Measurements from ENCODE around the gene CARMIL1. TPM values are rescaled to one million over a fixed set of nuclear protein-coding genes. Genes with fewer than 3 reads are reported as not detected.

CARMIL1 gene
- 37.6 TPM for total RNA-seq
- long read RNA-seq, full-length matches to known transcripts, result 2 of 21 reads
- long read RNA-seq, partial matches to known transcripts, result 9 of 21 reads
- long read RNA-seq, other reads (novel, unspliced or antisense), result 10 of 21 reads

GRCh38 chr6:25278914-25279747 is at the start of gene CARMIL1:
CARMIL1 (plus strand) TSS chr6:25279374; CDS start chr6:25279796, 422 bp downstream.
- Histone ChIP-seq H3K27me3 (no peaks in the 10 kb centered on the region), H3K27ac (peak within 1 kb of the TSS; percentile 79), H3K9me3 (no peaks in the 10 kb centered on the region), H3K4me1 (peaks cover 25% of the 10 kb centered on the region), H3K36me3 (no peaks in the 10 kb centered on the region), H3K4me3 (peak within 1 kb of the TSS; percentile 79)
- DNase-seq (peak; percentile 95), ATAC-seq (peak; percentile 96)
- intact Hi-C loops (cut with DNase I), result loop anchor here (5.0 kb wide), 1 partner anchor 208 kb away; no protein-coding TSS in a partner anchor
- peak; percentile 77 for TF ChIP-seq CTCF (IDR thresholded peaks at IDR 0.05)

- Histone ChIP-seq H3K36me3 (no peaks in the 10 kb centered on the region), H3K27ac (no peak overlapping the region), H3K4me1 (no peaks in the 10 kb centered on the region), H3K27me3 (no peaks in the 10 kb centered on the region), H3K4me3 (no peak overlapping the region), H3K9me3 (no peaks in the 10 kb centered on the region)
- ATAC-seq (no peak), DNase-seq (no peak)
- intact Hi-C loops (cut with DNase I), result no loop called here
- TF ChIP-seq CTCF (IDR thresholded peaks at IDR 0.05), result no peak
Observed at GRCh38 chr6:25229671-25230321, 49.4 kb upstream of the CARMIL1 start.

- H3K9me3 ChIP-seq, result no peaks in the 10 kb centered on the region
- no peaks in the 10 kb centered on the region for H3K4me1 ChIP-seq
- no peak for DNase-seq
- intact Hi-C loops (cut with DNase I), result no loop called here
- no peak for TF ChIP-seq CTCF (IDR thresholded peaks at IDR 0.05)
- H3K27me3 ChIP-seq, result no peaks in the 10 kb centered on the region
- no peaks in the 10 kb centered on the region for H3K36me3 ChIP-seq
- H3K4me3 ChIP-seq, result no peak overlapping the region
- no peak overlapping the region for H3K27ac ChIP-seq
- no peak for ATAC-seq
Observed at GRCh38 chr6:25232479-25232878, 46.7 kb upstream of the CARMIL1 start.

- no peaks in the 10 kb centered on the region for H3K36me3 ChIP-seq
- no peaks in the 10 kb centered on the region for H3K4me1 ChIP-seq
- no peaks in the 10 kb centered on the region for H3K9me3 ChIP-seq
- no peak for TF ChIP-seq CTCF (IDR thresholded peaks at IDR 0.05)
- H3K27ac ChIP-seq, result no peak overlapping the region
- intact Hi-C loops (cut with DNase I), result no loop called here
- H3K27me3 ChIP-seq, result no peaks in the 10 kb centered on the region
- DNase-seq (no peak), ATAC-seq (no peak)
- no peak overlapping the region for H3K4me3 ChIP-seq
Observed at GRCh38 chr6:25233226-25233625, 45.9 kb upstream of the CARMIL1 start.

GRCh38 chr6:25237579-25237978 is 41.6 kb upstream of the CARMIL1 start:
- no peak overlapping the region for H3K27ac ChIP-seq
- no peaks in the 10 kb centered on the region for H3K4me1 ChIP-seq
- H3K4me3 ChIP-seq, result no peak overlapping the region
- DNase-seq (no peak), ATAC-seq (no peak)
- no peaks in the 10 kb centered on the region for H3K9me3 ChIP-seq
- no peak for TF ChIP-seq CTCF (IDR thresholded peaks at IDR 0.05)
- intact Hi-C loops (cut with DNase I), result no loop called here
- no peaks in the 10 kb centered on the region for H3K27me3 ChIP-seq
- H3K36me3 ChIP-seq, result no peaks in the 10 kb centered on the region

All from upper lobe of right lung (tissue), 1 donor.